B cell (primary cell): Measurements from ENCODE around the gene ZC3H7B. TPM values are rescaled to one million over a fixed set of nuclear protein-coding genes. Genes with fewer than 3 reads are reported as not detected.

Experiments
- ATAC-seq: fragments of 200-7000 bp; cut with Tn5 transposase; one replicate; pipeline ENCODE4 v1.10.0; 2021; ENCODE audit warnings: low read depth, mild to moderate bottlenecking, moderate number of reproducible peaks, moderate library complexity
- CTCF ChIA-PET: fragments of 350-600 bp; sonication (Branson Sonifier 250); formaldehyde crosslinking; loops from one replicate; lab custom pipeline; 2021; ENCODE audit warnings: antibody characterized with exemption, inconsistent platforms; lab: Charles Lee
- POLR2A ChIA-PET: fragments of 350-600 bp; sonication (Branson Sonifier 250); formaldehyde crosslinking; loops from one replicate; lab custom pipeline; 2021; ENCODE audit warnings: antibody characterized with exemption; lab: Charles Lee
- DNase-seq: peaks from one replicate; pipeline ENCODE4 v3.0.0; 2013
- H2AFZ ChIP-seq: 2 replicates; pipeline ENCODE4 v1.6.1; 2012; ENCODE audit warnings: mild to moderate bottlenecking, low read depth, low read length; ENCODE audit not compliant: insufficient read depth, poor library complexity, severe bottlenecking
- H3K27ac ChIP-seq, 2 donors: 1 replicate in 1 of 2; 2 replicates in 1 of 2; pipeline ENCODE4 v1.5.1; 2012 to 2013; ENCODE audit warnings: low read length in 2 of 2, mild to moderate bottlenecking in 2 of 2, moderate library complexity in 1 of 2
- H3K27me3 ChIP-seq, 4 experiments: fragments of 200-600 bp in 1 of 4; sonication (generic) in 1 of 4; replicated peaks in 1 of 4; 1 replicate in 2 of 4; 2 replicates in 2 of 4; pipeline versions ENCODE4 v1.6.1 to v1.7.0; 2013 to 2016; ENCODE audit warnings: low read length in 3 of 4, mild to moderate bottlenecking in 2 of 4, mixed read lengths in 1 of 4, moderate library complexity in 1 of 4; ENCODE audit not compliant: insufficient read depth in 4 of 4, control insufficient read depth in 3 of 4; ENCODE audit errors: control extremely low read depth in 1 of 4
- H3K36me3 ChIP-seq, 2 experiments: replicated peaks in 1 of 2; 1 replicate in 1 of 2; 2 replicates in 1 of 2; pipeline versions ENCODE4 v1.6.1 to v1.7.1; 2013; ENCODE audit warnings: low read length in 1 of 2; ENCODE audit not compliant: insufficient read depth in 2 of 2, control insufficient read depth in 1 of 2; ENCODE audit errors: control extremely low read depth in 1 of 2, extremely low read depth in 1 of 2
- H3K4me1 ChIP-seq, 2 donors: fragments of 200-600 bp in 1 of 2; sonication (generic) in 1 of 2; 1 replicate in 1 of 2; 2 replicates in 1 of 2; pipeline versions ENCODE4 v1.5.1 to v1.6.1; 2013 to 2017; ENCODE audit warnings: low read length in 2 of 2; ENCODE audit not compliant: control insufficient read depth in 2 of 2, insufficient read depth in 2 of 2
- H3K4me2 ChIP-seq: replicated peaks from 2 replicates; pipeline ENCODE3; 2012; ENCODE audit warnings: mild to moderate bottlenecking, low read depth, low read length; ENCODE audit not compliant: poor library complexity, severe bottlenecking
- H3K4me3 ChIP-seq, 5 experiments: fragments of 200-600 bp in 1 of 5; sonication (generic) in 1 of 5; 1 replicate in 3 of 5; 2 replicates in 2 of 5; pipeline versions ENCODE4 v1.5.1 to v1.7.0; 2011 to 2016; ENCODE audit warnings: low read length in 4 of 5, mild to moderate bottlenecking in 4 of 5, low read depth in 2 of 5, control low read depth in 1 of 5, moderate library complexity in 1 of 5; ENCODE audit not compliant: insufficient read depth in 1 of 5; ENCODE audit errors: control extremely low read depth in 1 of 5, extremely low read depth in 1 of 5
- H3K79me2 ChIP-seq: fragments of 200-600 bp; sonication (generic); one replicate; pipeline ENCODE4 v1.6.0; 2016; ENCODE audit warnings: low read length; ENCODE audit not compliant: control insufficient read depth, insufficient read depth
- H3K9ac ChIP-seq: fragments of 200-600 bp; sonication (generic); 2 replicates; pipeline ENCODE4 v1.6.1; 2017; ENCODE audit warnings: mild to moderate bottlenecking, low read length, moderate library complexity
- H3K9me3 ChIP-seq, 3 donors: one replicate each; pipeline versions ENCODE4 v1.6.1 to v1.7.1; 2013; ENCODE audit warnings: low read length in 2 of 3; ENCODE audit not compliant: control insufficient read depth in 2 of 3, insufficient read depth in 1 of 3; ENCODE audit errors: control extremely low read depth in 1 of 3
- H4K20me1 ChIP-seq: 2 replicates; pipeline ENCODE4 v1.6.0; 2012; ENCODE audit warnings: mild to moderate bottlenecking, low read length; ENCODE audit not compliant: insufficient read depth, control insufficient read depth, poor library complexity, severe bottlenecking
- H3K27ac Mint-ChIP-seq: one replicate; pipeline ENCODE4 v1.8.0; 2021; ENCODE audit warnings: mixed read lengths
- H3K27me3 Mint-ChIP-seq: one replicate; pipeline ENCODE4 v1.8.0; 2021; ENCODE audit warnings: mixed read lengths
- H3K4me1 Mint-ChIP-seq: one replicate; pipeline ENCODE4 v1.8.0; 2021; ENCODE audit warnings: mixed read lengths
- H3K4me3 Mint-ChIP-seq: one replicate; pipeline ENCODE4 v1.8.0; 2021; ENCODE audit warnings: mixed read lengths
- H3K9me3 Mint-ChIP-seq: one replicate; pipeline ENCODE4 v1.8.0; 2022; ENCODE audit warnings: mixed read lengths; ENCODE audit not compliant: insufficient read depth
- EZH2 ChIP-seq: IDR thresholded peaks from 2 replicates; pipeline ENCODE4 v1.6.1; 2012; ENCODE audit warnings: borderline replicate concordance, low read depth, mild to moderate bottlenecking, moderate library complexity, low read length; ENCODE audit not compliant: insufficient read depth, poor library complexity, severe bottlenecking
- WGBS: methylation state at CpG from one replicate; pipeline ENCODE4 v1.1.5; 2013; ENCODE audit warnings: missing lambda C conversion rate; ENCODE audit not compliant: insufficient coverage; 5-methylcytosine and 5-hydroxymethylcytosine counted together
- intact Hi-C: fragments of 100-400 bp; cut with micrococcal nuclease; formaldehyde crosslinking; loops from one replicate; pipeline ENCODE4 v1.10.0; 2022
- polyA plus RNA-seq: library from polyadenylated mRNA; depleted of rRNA; stranded (reverse); fragments of >200 nt; gene quantifications from 2 replicates; pipeline ENCODE4 v1.2.3, GENCODE V29; 2012
- total RNA-seq, 2 donors: library from RNA; stranded (reverse); fragments of 120-200 nt in 1 of 2; gene quantifications; 1 replicate in 1 of 2; 2 replicates in 1 of 2; pipeline versions ENCODE4 v1.2.3 to v1.2.4, GENCODE V29; 2013 to 2022
- TF ChIP-seq, protein P1 (sequence below): fragments of 200-600 bp; IDR thresholded peaks from one replicate; pipeline ENCODE4 v1.8.0; 2022; ENCODE audit warnings: antibody characterized with exemption, mild to moderate bottlenecking

ZC3H7B gene
- total and polyA plus RNA-seq, 2 donors (not counting 1 experiment from before 2014, with no cell fraction given) = 29.8 to 41.9 TPM

DNA sequence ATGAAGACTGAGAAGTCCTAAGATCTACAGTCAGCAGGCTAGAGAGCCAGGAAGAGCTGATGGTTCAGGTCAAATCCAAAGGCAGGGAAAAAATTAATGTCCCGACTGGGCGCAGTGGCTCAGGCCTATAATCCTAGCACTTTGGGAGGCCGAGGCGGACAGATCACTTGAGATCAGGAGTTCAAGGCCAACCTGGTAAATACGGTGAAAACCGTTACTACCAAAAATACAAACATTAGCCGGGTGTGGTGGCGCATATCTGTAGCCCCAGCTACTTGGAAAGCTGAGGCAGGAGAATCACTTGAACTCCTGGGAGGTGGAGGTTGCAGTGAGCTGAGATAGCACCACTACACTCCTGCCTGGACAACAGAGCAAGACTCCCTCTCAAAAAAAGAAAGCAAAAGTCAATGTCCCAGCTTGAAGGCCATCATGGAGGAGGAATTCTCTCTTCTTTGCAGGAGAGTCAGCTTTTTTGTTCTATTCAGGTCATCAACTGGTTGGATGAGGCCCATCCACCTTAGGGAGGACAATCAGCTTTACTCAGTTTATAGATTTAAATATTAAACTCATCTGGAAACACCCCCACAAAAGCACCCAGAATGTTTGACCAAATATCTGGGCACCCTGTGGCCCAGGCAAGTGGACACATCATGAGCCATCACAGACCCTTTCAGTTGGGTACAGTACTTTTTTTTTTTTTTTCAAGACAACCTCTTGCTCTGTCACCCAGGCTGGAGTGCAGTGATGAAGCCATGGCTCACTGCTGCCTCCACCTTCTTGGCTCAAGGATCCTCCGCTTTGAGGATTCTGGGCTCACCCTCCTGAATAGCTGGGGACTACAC, 4.3 kb upstream of the ZC3H7B start:
- H3K9ac ChIP-seq = no peak overlapping the region
- Mint-ChIP-seq H3K27me3 (no peaks in the 10 kb centered on the region), H3K4me3 (no peak overlapping the region), H3K27ac (no peak overlapping the region), H3K4me1 (peaks cover 6% of the 10 kb centered on the region), H3K9me3 (no peaks in the 10 kb centered on the region)
- no peak overlapping the region for H3K4me3 ChIP-seq
- intact Hi-C loops = no loop called here
- TF ChIP-seq, protein P1, sequence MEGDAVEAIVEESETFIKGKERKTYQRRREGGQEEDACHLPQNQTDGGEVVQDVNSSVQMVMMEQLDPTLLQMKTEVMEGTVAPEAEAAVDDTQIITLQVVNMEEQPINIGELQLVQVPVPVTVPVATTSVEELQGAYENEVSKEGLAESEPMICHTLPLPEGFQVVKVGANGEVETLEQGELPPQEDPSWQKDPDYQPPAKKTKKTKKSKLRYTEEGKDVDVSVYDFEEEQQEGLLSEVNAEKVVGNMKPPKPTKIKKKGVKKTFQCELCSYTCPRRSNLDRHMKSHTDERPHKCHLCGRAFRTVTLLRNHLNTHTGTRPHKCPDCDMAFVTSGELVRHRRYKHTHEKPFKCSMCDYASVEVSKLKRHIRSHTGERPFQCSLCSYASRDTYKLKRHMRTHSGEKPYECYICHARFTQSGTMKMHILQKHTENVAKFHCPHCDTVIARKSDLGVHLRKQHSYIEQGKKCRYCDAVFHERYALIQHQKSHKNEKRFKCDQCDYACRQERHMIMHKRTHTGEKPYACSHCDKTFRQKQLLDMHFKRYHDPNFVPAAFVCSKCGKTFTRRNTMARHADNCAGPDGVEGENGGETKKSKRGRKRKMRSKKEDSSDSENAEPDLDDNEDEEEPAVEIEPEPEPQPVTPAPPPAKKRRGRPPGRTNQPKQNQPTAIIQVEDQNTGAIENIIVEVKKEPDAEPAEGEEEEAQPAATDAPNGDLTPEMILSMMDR = no peak
- no peaks in the 10 kb centered on the region for H3K27me3 ChIP-seq
- H2AFZ ChIP-seq = no peak overlapping the region
- no peak overlapping the region for H3K27ac ChIP-seq
- peaks cover 13% of the 10 kb centered on the region for H3K79me2 ChIP-seq
- ATAC-seq (no peak), DNase-seq (no peak)
- ChIA-PET POLR2A (interaction anchor here (0.7 kb wide), 1 partner anchor 303 kb away, joined by 11 read pairs; no protein-coding TSS in a partner anchor), CTCF (interaction anchor here (0.7 kb wide), 1 partner anchor 14 kb away, joined by 3 read pairs; no protein-coding TSS in a partner anchor)
- H3K4me2 ChIP-seq = no peak overlapping the region
- no peaks in the 10 kb centered on the region for H4K20me1 ChIP-seq
- no peaks in the 10 kb centered on the region for H3K9me3 ChIP-seq
- no peaks in the 10 kb centered on the region for H3K36me3 ChIP-seq
- peaks cover 5 to 6% of the 10 kb centered on the region in 2 donors for H3K4me1 ChIP-seq
- WGBS = 100% methylated on average over 7 of the region's 9 CpGs

DNA sequence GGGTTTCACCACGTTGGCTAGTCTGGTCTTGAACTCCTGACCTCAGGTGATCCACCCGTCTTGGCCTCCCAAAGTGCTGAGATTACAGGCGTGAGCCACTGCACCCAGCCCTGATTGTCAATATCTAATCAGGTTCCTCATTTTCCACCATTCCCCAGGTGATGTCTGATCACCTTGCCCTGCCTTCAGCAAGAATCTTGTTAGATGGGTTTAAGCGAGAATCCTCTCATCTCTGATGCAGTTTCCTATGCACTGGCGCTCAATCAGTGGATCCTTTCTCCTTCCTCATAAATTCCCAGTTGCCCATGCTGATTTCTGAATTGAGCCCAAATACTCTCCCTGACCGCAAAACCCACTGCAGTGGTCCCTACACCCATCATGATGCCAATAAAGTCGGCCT, 664 bp upstream of the ZC3H7B start:
- Histone ChIP-seq H3K9me3 (no peaks in the 10 kb centered on the region), H3K27ac (peak overlapping the region; percentile 73 to 84), H2AFZ (peak overlapping the region; percentile 90), H3K4me3 (peak overlapping the region; percentile 2 to 95 (median 86)), H3K79me2 (peaks cover 47% of the 10 kb centered on the region), H3K4me1 (peaks cover 13 to 17% of the 10 kb centered on the region in 2 donors), H3K4me2 (peak overlapping the region; percentile 98), H3K36me3 (peaks cover 1 to 3% of the 10 kb centered on the region in 2 experiments), H3K9ac (peak overlapping the region; percentile 97), H4K20me1 (peaks cover 6% of the 10 kb centered on the region), H3K27me3 (no peaks in the 10 kb centered on the region)
- intact Hi-C loops = loop anchor here (1.0 to 5.0 kb wide), 3 partner anchors 14 to 348 kb away; partner anchors contain the start of genes RANGAP1, RBX1 and TEF
- Mint-ChIP-seq H3K27me3 (no peaks in the 10 kb centered on the region), H3K27ac (peak overlapping the region; percentile 75), H3K9me3 (no peaks in the 10 kb centered on the region), H3K4me3 (peak overlapping the region; percentile 73), H3K4me1 (peaks cover 25% of the 10 kb centered on the region)
- whole genome bisulfite sequencing = 29% methylated on average over 3 of the region's 7 CpGs
- TF ChIP-seq, protein P1 = no peak
- TF ChIP-seq EZH2 = no peak
- DNase-seq (no peak), ATAC-seq (no peak)
- ChIA-PET POLR2A (interaction anchor here (1.1 to 1.9 kb wide), 2 partner anchors 14 to 81 kb away, joined by 12 to 22 read pairs; partner anchors contain the start of genes RANGAP1 and TEF), CTCF (interaction anchor here (1.1 to 1.2 kb wide), 5 partner anchors 10 to 378 kb away, joined by 3 to 11 read pairs (median 4); partner anchors contain the start of gene RANGAP1)
